NOMO-1 treated with dmso at 0.1 percent for 144 hours (cell line): Measurements from ENCODE around the gene CTRB2.

Experiments used
- DNase-seq: peaks from one replicate; lab custom pipeline; 2025; ENCODE audit not compliant: unreplicated experiment; lab: John Stamatoyannopoulos, UW

CTRB2 gene

DNA sequence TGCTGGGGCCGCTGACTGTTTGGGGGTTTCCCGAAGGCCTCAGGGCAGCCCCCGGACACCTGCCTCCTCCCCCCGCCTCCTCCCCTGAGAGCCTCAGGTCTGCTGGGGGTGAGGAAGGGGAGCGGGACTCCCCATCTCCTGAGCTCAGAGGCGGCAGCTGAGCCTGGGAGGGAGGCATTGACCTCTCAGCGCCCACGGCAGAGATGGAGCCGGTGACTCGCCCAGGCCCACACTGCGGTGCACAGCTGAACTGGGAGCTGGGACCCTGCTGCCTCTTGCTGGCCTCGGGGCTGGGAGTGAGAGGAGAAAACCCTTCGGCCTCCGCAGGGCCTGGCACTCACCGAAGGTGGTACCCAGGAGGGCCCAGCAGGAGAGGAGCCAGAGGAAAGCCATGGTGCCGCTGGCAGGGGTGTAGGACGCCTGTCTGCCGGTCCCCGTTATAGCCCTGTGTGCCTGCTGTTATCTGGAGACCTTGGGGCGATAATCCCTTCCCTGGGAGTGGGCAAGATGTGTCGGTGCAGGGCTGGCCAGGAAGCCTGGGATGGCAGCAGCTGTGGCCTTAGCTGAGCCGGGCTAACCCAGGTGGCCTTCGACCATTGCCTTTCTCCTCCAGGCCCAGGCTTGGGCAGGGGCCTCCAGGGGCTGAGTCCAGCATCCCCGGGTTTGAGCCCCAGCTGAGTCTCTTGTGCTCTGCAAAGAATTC is at the start of gene CTRB2:
CTRB2 (minus strand) TSS at position 413 of the 703 bp plus-strand sequence; CDS start at position 393, 20 bp downstream.
- DNase-seq = no peak

DNA sequence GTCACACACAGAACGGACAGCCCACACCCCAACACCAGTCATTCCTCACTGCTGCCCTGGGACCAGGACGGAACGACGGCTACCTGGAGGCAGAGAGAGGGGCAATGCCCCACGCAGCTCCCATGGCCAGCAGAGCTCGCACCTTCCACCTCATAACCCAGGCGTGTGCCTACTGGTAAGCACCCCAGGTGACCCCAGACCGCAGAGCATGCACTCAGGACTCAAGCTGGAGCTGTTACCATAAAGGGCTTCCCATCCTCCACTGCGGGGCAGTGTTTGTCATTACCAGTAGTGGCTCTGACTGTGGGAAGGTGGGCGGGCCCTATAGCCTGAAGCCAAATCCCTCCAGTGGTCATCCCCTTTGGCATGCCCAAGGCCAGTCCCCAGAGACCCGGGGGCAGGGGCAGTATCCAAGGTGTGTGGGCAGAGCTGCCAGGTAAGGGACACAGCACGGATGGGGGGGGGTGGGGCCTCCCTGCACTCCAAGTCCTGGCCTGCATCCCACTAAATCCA is 49.2 kb upstream of the CTRB2 start:
- DNase-seq = no peak

DNA sequence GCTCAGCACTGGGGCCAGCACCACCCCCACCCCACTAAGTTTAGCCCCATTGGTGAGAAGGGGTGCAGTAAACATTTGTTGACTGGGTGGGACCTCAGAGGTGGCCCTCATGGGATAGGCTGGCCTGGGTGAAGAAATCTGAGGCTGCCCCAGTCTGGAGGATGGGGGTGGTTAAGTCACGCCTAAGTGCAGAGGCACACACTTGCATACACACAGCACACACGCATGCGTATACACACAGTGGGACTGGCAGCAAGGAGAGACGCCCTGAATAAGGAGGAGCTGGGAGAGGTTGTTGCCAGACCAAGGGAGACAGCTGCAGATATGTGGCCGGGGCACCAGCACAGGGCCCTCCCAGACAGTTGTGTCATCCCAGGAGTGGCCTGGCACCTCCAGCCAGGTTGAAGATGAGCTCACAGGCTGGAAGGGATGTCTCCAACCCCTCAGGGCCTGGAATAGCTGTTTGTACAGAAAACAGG is 47.4 kb upstream of the CTRB2 start:
- no peak for DNase-seq

DNA sequence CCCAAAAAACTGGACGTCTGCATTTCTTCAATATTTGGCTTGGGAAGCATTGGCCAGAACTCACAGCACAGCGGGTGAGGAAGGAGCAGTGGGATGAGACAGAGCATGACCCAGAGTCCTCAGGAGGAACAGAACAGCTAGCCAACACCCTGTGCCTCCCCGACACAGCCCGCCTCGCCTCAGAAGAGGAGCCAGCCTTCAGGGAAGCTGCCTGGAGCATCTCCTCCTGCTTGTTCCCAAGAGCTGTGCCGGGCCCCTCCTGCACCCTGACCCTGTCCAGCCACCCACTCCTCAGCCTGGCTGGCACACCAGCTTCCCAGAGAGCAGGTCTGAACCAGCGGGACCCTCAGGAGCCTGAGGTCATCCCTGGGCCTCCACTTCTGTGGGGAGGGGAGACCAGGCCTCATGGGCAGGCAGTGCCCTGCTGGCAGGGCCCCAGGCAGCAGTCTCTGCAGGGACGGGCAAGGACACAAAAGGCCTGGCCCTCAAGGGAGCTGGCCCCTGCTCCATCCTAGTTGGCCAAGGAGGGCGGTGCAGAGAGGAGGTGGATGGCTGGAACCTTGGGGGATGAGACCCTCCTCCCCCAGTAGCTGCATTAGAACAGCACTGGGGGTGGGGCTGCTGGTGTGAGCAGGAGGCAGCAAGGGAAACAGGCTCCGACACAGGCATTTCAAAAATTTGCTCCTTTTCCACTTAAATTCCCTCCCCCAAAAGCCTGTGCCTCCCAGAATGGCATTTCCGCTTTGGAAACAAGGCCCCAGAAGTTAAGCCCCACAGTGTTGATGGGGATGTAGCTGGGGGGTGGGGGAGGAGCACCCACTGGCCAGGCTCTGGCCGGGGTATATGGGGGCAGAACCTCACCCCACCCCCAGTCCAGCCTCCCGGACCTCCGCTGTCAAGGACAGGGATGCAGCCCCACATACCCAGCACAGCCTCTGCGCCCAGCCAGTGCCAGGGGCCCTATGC is 46.3 kb upstream of the CTRB2 start:
- DNase-seq = no peak

DNA sequence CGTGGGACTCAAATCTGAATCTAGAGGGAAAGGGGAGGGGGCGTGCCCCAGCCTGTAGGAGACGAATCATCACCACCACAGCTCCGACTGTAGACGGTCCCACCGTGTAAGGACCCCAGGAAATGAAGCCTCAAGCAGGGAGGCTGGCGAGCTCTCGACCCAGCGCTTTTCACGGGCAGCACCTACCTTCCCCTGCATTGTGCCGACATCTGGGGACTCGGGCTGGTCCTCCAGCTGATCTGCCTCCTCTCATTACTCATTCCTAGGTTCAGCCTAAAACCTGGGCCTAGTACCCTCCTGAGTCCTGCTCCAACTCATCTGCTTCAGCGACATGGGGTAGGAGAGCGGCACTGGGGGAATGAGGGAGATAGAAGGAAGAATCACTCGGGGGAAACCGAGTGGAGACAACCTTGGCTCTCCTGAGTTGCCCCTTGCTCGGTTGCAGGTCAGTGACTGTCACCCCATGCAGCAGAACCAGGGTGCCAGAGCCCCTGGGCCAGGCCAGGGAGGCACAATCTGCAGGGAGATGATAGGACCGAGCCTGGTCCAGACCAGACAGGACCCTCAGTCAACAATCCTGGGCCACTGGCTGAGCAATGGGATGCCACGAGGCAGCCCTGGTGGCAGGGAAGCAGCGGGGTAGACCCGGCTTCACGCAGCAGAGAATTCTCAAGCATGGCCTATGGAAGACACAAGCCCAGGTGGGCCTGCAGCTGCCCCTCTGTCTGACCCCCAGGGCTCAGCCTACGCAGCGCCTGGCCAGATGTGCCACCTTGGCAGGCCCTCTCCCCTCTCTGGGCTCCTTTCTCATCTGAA is 45.3 kb upstream of the CTRB2 start:
- DNase-seq = no peak

DNA sequence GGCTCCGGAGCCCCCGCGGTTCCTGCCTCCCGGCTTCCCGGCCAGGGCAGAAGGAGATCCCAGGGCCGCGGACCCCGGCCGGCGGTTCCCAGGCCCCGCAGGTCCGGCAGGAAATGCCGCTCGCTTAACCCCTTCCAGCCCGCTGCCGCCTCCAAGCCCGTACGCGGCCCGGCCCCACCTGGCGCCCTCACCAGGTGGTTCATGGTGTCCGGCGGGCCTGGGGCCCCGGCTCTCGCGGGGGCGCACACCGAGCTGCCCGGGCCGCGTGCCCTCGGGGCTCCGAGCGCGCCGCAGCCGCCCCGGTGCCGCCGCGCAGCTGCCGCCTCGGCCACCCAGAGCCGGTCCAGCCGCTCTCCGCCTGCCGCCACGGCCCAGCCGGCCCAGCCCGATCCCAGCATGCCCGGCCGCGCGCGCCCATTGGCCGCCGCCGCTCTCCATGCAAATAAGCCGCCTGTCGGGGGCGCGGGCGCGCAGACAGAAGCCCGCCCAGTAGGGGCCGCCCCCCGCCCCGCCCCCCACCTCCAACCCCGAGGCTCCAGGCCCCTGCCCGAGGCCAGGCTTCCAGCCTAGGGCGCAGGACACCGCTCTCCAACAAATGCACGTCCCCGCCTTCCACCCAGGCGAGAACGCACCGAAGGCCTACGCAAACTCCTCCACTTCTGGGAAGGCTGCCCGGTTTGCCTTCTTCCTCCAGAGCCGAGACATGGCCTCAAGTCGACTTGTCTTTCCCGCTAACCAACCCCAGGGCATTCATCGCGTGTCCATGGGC is 44.5 kb upstream of the CTRB2 start, which contains the start of gene BCAR1:
BCAR1 (minus strand) TSS at position 345 of the 769 bp plus-strand sequence; CDS start at position 203, 142 bp downstream.
- peak; percentile 51 for DNase-seq

DNA sequence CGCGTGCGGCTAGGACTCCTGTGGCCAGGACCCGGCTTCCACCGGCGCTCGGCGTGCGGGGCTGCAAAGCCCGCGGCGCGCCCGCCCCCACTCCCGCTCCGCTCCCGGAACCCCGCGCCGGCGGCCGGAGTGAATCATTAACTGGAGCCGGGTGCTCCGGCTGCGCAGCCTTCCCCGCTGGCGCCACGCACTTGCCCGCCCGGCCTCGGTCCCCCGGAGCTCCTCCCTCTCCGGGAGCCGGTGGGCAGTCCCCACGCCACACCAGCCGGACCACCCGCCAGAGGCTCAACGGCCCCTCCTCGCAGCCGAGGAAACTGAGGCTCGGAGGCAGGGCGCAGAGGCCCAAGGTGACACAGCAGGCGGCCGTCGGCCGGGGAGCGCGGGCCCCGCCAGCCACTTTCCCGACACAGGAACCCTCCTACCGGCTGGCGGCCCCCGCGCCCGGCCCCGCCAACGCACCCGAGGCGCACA is 43.9 kb upstream of the CTRB2 start:
- DNase-seq = no peak

DNA sequence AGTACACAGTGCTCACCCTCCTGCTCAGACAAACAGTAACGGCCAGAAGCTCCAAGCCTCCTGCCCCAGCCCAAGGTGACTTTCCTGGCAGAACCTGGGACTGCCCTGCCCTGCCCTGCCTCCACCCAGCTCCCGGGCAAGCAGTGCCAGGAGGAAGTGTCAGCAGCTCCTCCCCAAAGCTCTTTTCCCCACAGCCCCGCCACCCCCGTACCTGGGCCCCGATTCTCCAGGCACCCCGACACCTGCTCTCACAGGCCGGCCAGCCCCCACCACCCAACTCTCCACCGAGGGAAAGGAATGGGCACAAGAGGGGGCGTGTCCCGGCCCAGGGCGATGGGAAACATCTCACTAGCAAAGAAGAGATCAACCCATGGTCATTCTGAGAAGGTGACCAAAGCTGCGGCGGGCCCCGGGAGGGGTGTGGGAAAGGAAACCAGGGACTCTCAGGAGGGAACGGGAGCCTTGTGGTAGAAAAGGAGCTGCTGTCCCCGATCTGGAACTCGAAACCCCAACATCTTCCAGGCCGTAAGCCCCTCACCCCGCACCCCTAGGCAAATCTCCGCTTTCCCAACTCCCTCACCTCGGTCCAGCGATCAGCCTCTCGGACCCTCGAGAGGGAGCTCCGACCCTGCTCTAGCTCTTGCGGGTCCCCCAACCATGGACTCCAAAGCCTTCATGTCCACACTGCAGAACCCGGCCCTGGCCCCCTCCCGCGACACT is 43.3 kb upstream of the CTRB2 start:
- no peak for DNase-seq

DNA sequence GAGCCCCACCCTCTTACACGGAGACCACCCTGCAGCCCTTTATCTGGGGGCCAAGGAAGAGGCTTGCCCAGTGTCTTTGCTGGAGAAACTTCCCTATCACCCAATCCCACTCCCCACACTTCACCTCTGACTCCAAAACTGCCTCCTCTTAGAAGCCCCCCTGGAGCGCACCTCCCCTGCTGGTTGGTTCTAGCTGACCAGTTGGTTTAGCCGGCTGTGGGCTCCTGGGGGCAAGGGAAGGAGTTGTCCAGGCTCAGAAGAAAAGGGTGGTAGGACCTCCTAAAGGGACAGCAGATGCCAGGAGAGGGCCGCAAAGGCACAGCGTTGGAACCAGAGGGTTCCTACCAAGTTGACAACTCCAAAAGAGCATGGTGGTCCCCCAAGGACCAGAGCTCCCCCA is 42.5 kb upstream of the CTRB2 start:
- no peak for DNase-seq

DNA sequence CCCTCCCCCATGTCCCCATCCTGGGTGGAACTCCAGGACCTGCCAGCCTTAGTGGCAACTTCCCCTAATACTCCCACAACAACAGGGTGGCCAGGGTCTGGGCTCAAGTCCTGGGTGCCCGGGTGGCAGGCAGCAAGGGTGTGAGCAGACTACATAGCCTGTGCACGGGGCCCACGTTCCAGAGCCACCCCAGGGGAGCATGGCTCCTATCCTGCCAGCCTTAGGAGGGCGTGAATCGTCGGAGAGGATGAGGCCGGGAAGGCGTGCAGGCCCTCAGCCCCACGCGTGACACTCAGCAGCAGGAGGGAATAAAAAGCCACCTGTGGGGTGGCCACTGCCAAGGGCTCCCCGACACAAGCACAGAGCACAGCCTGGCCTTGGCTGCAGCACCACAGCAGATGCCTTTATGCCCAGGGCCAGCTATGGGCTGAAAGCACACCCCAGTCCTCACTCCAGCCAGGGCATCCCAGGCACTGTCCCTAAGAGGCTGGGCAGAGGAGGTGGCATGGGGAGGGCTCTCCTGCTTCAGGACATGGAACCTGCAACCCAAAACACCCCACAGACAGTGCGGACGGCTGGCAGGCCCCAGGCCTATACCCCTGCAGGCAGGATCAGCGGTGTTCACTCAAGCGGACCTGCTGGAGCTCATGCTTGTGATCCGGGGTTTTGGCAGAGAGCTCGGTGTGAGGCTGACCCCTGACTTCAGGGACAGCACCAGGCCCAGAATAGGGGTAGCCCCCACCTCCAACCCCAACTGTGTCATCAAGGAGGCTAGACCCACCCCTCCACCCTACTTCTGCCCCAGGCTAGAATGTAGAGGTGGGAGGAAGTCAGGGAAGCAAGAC is 41.8 kb upstream of the CTRB2 start:
- DNase-seq = no peak

DNA sequence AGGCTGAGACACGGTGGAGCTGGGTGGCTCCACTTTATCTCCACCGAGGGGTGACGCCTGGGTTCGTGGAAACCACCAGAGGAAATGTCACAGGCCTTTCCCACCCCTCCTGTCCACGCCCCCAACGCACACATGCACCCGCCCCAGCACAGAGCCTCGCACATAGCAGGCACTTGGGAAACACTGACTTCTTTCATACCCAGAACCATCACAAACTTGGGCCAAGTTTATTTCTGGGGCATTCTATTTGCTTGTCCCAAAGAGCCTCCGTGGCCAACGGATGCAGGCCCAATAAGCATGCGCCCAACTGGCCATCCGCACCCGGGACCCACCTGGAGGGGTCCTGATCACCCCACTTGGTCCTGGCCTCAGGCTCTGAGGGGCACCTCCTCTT is 41.2 kb upstream of the CTRB2 start:
- no peak for DNase-seq

DNA sequence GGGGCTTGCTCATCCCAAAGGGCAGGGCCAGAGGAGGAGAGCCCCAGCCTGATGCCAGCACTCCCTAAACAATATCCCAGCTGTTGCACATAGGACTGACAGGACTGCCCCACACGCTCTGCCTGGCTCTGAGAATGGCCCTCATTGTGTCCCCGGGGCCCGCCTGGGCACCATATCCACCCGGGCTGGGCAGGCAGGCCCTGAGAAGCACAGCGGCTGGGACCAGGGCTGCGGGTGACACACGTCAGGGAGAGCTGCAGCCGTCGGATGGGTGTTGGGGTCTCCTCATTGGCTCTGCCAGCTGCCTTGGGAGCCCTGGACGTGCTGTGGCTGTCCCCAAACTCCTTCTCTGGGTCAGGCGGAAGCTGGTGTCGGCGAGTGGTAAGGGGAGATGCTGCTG is 40.3 kb upstream of the CTRB2 start:
- no peak for DNase-seq

DNA sequence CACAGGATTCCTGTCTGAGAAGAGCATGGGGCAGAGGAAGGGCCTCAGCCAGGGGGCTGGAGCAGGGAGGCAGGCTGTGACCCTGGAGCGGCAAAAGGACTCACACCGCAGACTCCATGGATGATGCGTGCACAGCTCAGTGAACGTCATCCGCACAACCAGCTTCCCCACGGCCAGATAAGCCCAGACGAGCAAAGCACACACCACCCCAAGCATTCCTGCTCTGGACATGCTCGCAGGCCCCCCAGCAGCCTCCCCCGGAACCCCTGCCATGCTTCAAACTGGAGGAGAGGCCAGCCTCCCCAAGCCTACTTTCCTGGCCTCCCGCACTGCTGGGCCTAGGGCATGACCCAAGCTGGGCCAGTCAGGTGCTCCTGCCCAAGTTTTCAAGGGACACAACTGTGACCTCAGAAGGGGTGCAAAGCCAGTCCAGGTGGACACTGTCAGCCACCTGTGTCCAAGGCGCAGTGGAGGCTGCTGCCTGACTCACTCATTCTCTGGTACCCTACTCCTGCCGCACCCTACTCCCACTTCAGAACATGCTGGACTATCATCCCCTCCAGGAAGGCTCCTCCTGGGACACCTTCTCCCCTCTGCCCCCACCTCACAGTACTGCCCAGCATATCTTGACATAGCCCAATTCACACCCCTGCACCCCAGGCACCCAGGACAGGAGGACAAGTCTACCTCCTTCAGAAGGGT is 39.7 kb upstream of the CTRB2 start:
- no peak for DNase-seq

DNA sequence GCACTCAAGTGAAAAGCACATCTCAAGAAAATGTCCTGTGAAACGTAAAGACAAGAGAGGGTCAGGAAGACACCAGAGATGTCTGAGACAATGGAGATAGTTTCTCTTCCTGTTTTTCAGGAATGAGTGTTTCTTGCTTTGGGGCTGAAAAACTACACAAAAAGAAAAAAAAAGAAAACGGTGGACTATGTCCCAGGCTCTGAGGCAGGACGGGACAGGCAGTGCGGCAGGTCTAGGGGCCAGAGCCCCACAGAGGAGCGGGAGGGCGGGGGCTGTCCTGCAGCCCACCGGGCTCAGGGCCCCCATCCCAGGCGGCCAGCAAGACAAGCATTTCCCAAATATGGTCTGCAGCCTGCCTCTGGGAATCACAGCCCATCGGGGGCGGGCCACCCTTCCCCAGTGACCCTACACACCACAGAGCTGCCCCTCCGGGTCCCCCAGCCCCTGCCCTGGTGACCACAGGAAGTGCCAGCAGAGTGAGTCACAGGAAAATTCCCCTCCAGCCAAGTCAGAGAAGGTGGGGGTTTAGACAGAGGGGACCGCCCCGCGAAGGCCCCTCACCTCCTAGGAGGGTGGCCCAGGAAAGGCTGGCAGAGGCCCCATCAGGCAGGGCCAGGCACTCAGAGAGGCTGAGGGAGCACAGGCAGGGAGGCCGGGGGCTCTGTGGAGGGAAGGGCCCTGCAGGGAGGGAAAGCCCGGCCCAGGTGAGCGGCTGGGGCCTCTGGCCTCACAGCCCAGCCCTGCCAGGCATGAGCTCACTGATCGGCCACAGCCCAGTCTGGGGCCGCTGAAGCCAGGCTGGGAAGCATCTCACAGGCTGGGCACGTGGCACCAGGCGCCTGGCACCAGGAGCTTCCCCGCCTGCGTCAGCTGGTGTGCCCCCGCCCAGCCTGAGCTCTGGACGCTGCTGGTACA is 38.1 kb upstream of the CTRB2 start:
- DNase-seq = peak; percentile 26

DNA sequence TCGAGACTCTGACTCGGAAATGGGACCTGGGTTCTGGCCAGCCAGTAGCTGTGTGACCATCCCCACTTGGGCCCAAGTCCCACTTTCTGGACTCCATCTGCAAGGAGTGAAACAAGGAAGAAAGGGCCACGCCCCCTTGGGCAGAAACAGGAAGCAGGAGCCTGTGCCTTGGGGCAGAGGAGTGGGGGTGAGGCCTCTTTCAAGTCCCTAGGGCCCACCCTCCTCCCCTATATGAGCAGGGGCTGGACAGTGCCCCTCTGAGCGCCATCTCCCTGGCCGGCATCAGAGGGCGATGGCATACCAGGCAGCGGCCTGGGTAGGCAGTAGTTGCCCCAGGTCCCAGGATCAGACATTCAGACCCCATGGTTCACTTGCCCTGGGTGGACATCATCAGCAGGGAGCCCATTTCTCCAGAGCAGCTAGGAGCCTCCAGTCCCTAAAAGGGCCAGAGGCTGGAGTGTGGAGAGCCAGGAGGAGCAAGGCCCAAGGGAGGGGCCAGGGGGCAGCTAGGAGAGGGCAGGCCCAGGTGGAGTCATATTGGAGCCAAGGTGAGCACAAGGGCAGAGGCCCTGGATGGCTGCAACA is 37.4 kb upstream of the CTRB2 start:
- DNase-seq = peak; percentile 37

DNA sequence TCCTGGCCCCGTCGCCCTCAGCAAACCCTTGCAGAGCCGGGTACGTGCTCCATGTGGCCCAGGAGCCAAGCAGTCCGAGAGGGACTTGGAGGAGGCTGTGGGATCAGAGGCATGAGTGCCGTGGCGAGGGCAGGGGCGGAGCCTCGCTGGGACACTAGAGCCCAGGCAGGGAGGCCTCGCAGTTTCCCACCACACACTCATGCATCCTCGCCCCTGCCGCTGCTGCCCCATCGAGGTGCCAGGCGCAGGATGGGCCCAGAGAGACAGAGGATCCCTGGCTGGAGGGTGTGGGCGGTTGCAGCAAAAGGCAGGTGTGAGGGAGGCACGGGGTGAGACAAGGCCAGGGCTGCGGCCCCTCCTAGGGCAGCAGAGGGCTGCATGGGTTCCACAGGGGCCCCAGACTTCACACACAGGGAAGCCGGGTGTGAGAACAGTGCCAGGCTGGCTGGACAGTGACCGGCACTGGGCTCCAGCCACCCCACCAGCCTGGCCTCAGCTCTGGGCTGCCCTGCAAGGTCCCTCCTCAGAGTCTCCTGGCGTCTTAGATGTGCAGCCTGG is 36.8 kb upstream of the CTRB2 start:
- DNase-seq = no peak
